Measurements from ENCODE around the gene ZSCAN5B.

DNA sequence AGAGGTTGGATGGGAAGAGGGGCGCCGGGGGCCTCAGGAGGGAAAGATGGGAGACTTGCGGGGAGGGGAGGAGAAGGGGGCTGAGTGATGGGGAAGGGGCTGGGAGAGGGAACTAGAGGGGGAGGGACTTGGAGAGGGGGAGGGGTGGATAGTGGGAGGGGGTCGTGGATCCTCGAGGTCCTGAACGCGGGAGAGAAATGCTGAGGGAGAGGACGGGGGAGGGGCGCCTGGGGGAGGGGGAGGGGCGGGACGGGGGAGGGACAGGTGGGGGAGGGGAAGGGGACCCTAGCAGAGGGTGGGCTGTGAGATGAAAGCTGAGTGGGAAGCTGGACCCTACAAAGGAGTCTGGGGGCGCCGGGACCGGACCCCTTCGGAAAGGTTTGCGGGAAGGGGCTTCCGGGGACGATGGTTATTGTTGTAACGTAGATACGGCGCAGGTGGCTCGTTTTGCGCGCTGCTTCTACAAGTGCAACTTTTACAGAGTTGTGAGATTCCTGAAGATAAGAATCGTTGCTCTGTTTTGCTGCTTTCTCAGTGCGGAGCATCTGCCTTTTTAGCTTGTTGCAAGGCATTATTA is 56.1 kb downstream of the ZSCAN5B start:
- TF ChIP-seq ATRX (CRISPR knock-in tag; IDR thresholded peaks at IDR 0.05; ENCODE audit: borderline replicate concordance) (no peak), KAT8 (CRISPR knock-in tag; IDR thresholded peaks at IDR 0.05) (no peak), NR2C2 (CRISPR knock-in tag; IDR thresholded peaks at IDR 0.05; ENCODE audit: borderline replicate concordance) (no peak), MAF1 (CRISPR knock-in tag; IDR thresholded peaks at IDR 0.05; ENCODE audit: borderline replicate concordance) (no peak)
